ENCODE measurements around the gene MYO7A. TPM values are rescaled to one million over a fixed set of nuclear protein-coding genes. Genes with fewer than 3 reads are reported as not detected.
A peak's percentile ranks its signal among the peaks of the same experiment; 100 is the strongest.

Gene MYO7A
- total and polyA plus RNA-seq, 3 experiments from 2014 or later: 0.06 to 0.31 (median 0.20) TPM

- ChIA-PET CTCF (no interaction called here), POLR2A (no interaction called here)
- H3K36me3 Mint-ChIP-seq: no peaks in the 10 kb centered on the region
- H3K4me1 ChIP-seq (ENCODE audit: insufficient read depth, low read length): no peaks in the 10 kb centered on the region
- no peaks in the 10 kb centered on the region for H3K27me3 ChIP-seq (ENCODE audit: insufficient read depth, low read length, poor library complexity, severe bottlenecking)
- no peaks in the 10 kb centered on the region for H3K9me3 Mint-ChIP-seq
- no peaks in the 10 kb centered on the region for H3K36me3 ChIP-seq (ENCODE audit: insufficient read depth, low read length)
- no peak for DNase-seq
- no peak overlapping the region for H3K4me3 ChIP-seq (ENCODE audit: low read length)
- H3K27ac Mint-ChIP-seq: no peak overlapping the region
- H3K4me1 Mint-ChIP-seq: no peaks in the 10 kb centered on the region
- peaks cover 0 to 2% of the 10 kb centered on the region in 2 donors for H3K27me3 Mint-ChIP-seq
- no peaks in the 10 kb centered on the region for H3K9me3 ChIP-seq (ENCODE audit: low read length)
- H3K4me3 Mint-ChIP-seq: no peak overlapping the region
- no peak overlapping the region for H3K27ac ChIP-seq (ENCODE audit: low read depth, low read length)
These were observed 39.1 kb downstream of the MYO7A start for GRCh38 chr11:77167111-77167626.

GRCh38 chr11:77167791-77168190 is 39.7 kb downstream of the MYO7A start:
- ChIA-PET POLR2A (no interaction called here), CTCF (no interaction called here)
- H3K36me3 ChIP-seq (ENCODE audit: insufficient read depth, low read length): no peaks in the 10 kb centered on the region
- no peaks in the 10 kb centered on the region for H3K9me3 ChIP-seq (ENCODE audit: low read length)
- Mint-ChIP-seq H3K9me3 (no peaks in the 10 kb centered on the region), H3K27me3 (peaks cover 0 to 2% of the 10 kb centered on the region in 2 donors), H3K4me3 (peak overlapping the region in 1 of 7 donors; percentile 30), H3K4me1 (no peaks in the 10 kb centered on the region), H3K27ac (peak overlapping the region in 1 of 8 donors; percentile 90), H3K36me3 (no peaks in the 10 kb centered on the region)
- H3K4me3 ChIP-seq (ENCODE audit: low read length): no peak overlapping the region
- no peak overlapping the region for H3K27ac ChIP-seq (ENCODE audit: low read depth, low read length)
- no peak for DNase-seq
- no peaks in the 10 kb centered on the region for H3K4me1 ChIP-seq (ENCODE audit: insufficient read depth, low read length)
- no peaks in the 10 kb centered on the region for H3K27me3 ChIP-seq (ENCODE audit: insufficient read depth, low read length, poor library complexity, severe bottlenecking)

DNA sequence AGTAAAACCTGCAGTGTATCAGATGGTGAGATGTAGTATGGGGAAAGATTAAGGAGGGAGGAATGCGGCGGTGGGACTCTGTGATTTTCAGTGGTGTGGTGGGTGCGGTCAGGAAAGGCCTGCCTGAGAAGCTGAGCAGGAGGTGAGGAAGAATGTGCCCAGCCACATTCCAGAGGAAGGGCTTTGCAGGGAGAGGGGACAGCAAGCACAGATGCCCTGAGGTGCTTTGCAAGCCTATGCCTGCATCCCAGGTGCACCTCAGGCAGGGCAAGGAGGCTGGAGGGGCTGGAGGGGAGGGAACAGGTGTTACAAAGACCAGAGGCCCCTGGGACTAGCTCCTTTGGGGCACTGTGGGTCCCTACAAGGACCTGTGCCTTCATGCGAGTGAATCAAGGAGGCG is 42.1 kb downstream of the MYO7A start:
- POLR2A ChIA-PET: no interaction called here
- H3K9me3 ChIP-seq (ENCODE audit: low read length): no peaks in the 10 kb centered on the region

DNA sequence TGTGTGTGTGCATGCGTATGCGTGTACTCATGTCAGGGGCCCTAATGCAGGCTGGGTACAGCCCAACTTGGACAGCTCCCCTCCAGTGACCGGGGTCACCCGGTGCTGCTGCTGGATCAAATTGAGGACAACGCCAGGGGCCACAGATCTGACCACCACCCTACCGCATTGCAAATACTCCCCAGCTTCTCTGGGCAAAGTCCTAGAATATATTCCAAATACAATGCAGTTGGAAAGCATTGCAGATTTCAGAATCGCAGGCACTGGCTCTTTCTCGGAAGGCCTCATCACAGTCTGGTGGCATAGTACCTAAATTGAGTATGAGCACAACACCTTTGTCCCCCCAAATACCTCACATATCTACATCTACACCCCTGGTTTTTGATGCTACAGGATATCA is 43.2 kb downstream of the MYO7A start:
- H3K36me3 Mint-ChIP-seq: no peaks in the 10 kb centered on the region
- Histone ChIP-seq H3K27me3 (ENCODE audit: insufficient read depth, low read length, poor library complexity, severe bottlenecking) (no peaks in the 10 kb centered on the region), H3K9me3 (ENCODE audit: low read length) (no peaks in the 10 kb centered on the region), H3K36me3 (ENCODE audit: insufficient read depth, low read length) (no peaks in the 10 kb centered on the region), H3K4me3 (ENCODE audit: low read length) (no peak overlapping the region), H3K27ac (ENCODE audit: low read depth, low read length) (no peak overlapping the region), H3K4me1 (ENCODE audit: insufficient read depth, low read length) (no peaks in the 10 kb centered on the region)
- no peaks in the 10 kb centered on the region for H3K4me1 Mint-ChIP-seq
- peaks cover 0 to 2% of the 10 kb centered on the region in 2 donors for H3K27me3 Mint-ChIP-seq
- no peak for DNase-seq
- POLR2A ChIA-PET: no interaction called here
- CTCF ChIA-PET: no interaction called here
- no peak overlapping the region for H3K4me3 Mint-ChIP-seq
- H3K27ac Mint-ChIP-seq: no peak overlapping the region
- H3K9me3 Mint-ChIP-seq: no peaks in the 10 kb centered on the region

More for the DNA sequence above, 42.1 kb downstream of the MYO7A start:
- H3K4me3 Mint-ChIP-seq: no peak overlapping the region
- H3K27me3 ChIP-seq (ENCODE audit: insufficient read depth, low read length, poor library complexity, severe bottlenecking): no peaks in the 10 kb centered on the region
- H3K27me3 Mint-ChIP-seq: peaks cover 0 to 2% of the 10 kb centered on the region in 2 donors
- H3K27ac Mint-ChIP-seq: no peak overlapping the region
- H3K9me3 Mint-ChIP-seq: no peaks in the 10 kb centered on the region
- no peaks in the 10 kb centered on the region for H3K4me1 ChIP-seq (ENCODE audit: insufficient read depth, low read length)
- H3K4me3 ChIP-seq (ENCODE audit: low read length): no peak overlapping the region
- no peaks in the 10 kb centered on the region for H3K4me1 Mint-ChIP-seq
- no peak overlapping the region for H3K27ac ChIP-seq (ENCODE audit: low read depth, low read length)
- H3K36me3 Mint-ChIP-seq: no peaks in the 10 kb centered on the region
- H3K36me3 ChIP-seq (ENCODE audit: insufficient read depth, low read length): no peaks in the 10 kb centered on the region
- no peak for DNase-seq
- CTCF ChIA-PET: no interaction called here

DNA sequence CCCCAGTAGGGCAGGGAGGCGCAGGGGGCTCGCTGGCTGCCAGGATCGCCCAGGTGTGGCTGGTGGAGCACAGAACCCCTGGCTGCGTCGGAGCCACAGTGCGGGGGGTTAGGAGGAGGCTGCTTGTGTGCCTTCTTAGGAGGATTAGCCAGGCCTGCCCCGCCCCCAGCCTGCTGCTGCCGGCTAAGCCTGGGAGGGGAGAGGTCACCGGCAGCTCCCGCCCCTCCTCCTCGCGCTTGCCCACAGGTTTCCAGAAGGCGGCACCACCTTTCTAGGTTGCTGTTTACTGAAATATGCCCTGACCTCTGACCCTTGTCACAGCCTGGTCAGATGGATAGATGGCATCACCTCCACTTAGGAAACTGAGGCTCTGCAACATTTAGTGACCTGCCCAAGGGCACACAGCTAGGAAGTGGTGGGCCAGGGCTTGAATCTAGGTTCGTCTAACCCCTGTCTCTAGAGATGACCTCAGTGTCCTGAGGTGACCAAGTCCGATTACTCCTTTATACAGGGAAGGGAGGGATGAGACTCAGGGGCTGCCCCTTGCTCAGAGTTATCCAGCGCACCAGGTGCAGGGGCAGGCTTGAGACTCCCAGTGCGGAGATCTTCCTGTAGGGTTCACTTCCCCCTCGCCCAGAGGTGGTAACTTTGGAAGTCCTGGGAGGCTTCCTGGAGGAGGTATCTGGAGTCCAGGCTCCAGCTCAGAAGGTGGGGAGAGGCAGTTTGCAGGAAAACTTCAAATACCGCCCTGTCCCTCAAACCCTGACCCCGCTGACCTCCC is 44.0 kb downstream of the MYO7A start:
- no peak for DNase-seq
- POLR2A ChIA-PET: no interaction called here
- H3K9me3 ChIP-seq (ENCODE audit: low read length): no peaks in the 10 kb centered on the region
- Mint-ChIP-seq H3K36me3 (no peaks in the 10 kb centered on the region), H3K9me3 (no peaks in the 10 kb centered on the region), H3K27me3 (peaks cover 0 to 2% of the 10 kb centered on the region in 2 donors), H3K4me3 (no peak overlapping the region), H3K4me1 (no peaks in the 10 kb centered on the region), H3K27ac (no peak overlapping the region)
- H3K4me1 ChIP-seq (ENCODE audit: insufficient read depth, low read length): no peaks in the 10 kb centered on the region
- CTCF ChIA-PET: no interaction called here
- H3K27me3 ChIP-seq (ENCODE audit: insufficient read depth, low read length, poor library complexity, severe bottlenecking): no peaks in the 10 kb centered on the region
- no peak overlapping the region for H3K4me3 ChIP-seq (ENCODE audit: low read length)
- no peak overlapping the region for H3K27ac ChIP-seq (ENCODE audit: low read depth, low read length)
- no peaks in the 10 kb centered on the region for H3K36me3 ChIP-seq (ENCODE audit: insufficient read depth, low read length)

GRCh38 chr11:77172666-77172982 is 44.6 kb downstream of the MYO7A start:
- CTCF ChIA-PET: no interaction called here

GRCh38 chr11:77173494-77173893 is 45.4 kb downstream of the MYO7A start:
- H3K27me3 Mint-ChIP-seq: peaks cover 0 to 2% of the 10 kb centered on the region in 2 donors
- no peak for DNase-seq
- no peaks in the 10 kb centered on the region for H3K4me1 Mint-ChIP-seq
- Histone ChIP-seq H3K4me3 (ENCODE audit: low read length) (no peak overlapping the region), H3K36me3 (ENCODE audit: insufficient read depth, low read length) (no peaks in the 10 kb centered on the region), H3K27me3 (ENCODE audit: insufficient read depth, low read length, poor library complexity, severe bottlenecking) (no peaks in the 10 kb centered on the region), H3K4me1 (ENCODE audit: insufficient read depth, low read length) (no peaks in the 10 kb centered on the region), H3K27ac (ENCODE audit: low read depth, low read length) (no peak overlapping the region), H3K9me3 (ENCODE audit: low read length) (no peaks in the 10 kb centered on the region)
- ChIA-PET POLR2A (no interaction called here), CTCF (no interaction called here)
- no peak overlapping the region for H3K27ac Mint-ChIP-seq
- H3K4me3 Mint-ChIP-seq: no peak overlapping the region
- no peaks in the 10 kb centered on the region for H3K9me3 Mint-ChIP-seq
- no peaks in the 10 kb centered on the region for H3K36me3 Mint-ChIP-seq

More at GRCh38 chr11:77172666-77172982, 44.6 kb downstream of the MYO7A start:
- no peaks in the 10 kb centered on the region for H3K4me1 Mint-ChIP-seq
- POLR2A ChIA-PET: no interaction called here
- Histone ChIP-seq H3K4me1 (ENCODE audit: insufficient read depth, low read length) (no peaks in the 10 kb centered on the region), H3K27ac (ENCODE audit: low read depth, low read length) (no peak overlapping the region), H3K27me3 (ENCODE audit: insufficient read depth, low read length, poor library complexity, severe bottlenecking) (no peaks in the 10 kb centered on the region), H3K4me3 (ENCODE audit: low read length) (no peak overlapping the region), H3K36me3 (ENCODE audit: insufficient read depth, low read length) (no peaks in the 10 kb centered on the region), H3K9me3 (ENCODE audit: low read length) (no peaks in the 10 kb centered on the region)
- H3K27me3 Mint-ChIP-seq: peaks cover 0 to 2% of the 10 kb centered on the region in 2 donors
- no peaks in the 10 kb centered on the region for H3K36me3 Mint-ChIP-seq
- H3K9me3 Mint-ChIP-seq: no peaks in the 10 kb centered on the region
- no peak overlapping the region for H3K27ac Mint-ChIP-seq
- no peak overlapping the region for H3K4me3 Mint-ChIP-seq
- DNase-seq: no peak

DNA sequence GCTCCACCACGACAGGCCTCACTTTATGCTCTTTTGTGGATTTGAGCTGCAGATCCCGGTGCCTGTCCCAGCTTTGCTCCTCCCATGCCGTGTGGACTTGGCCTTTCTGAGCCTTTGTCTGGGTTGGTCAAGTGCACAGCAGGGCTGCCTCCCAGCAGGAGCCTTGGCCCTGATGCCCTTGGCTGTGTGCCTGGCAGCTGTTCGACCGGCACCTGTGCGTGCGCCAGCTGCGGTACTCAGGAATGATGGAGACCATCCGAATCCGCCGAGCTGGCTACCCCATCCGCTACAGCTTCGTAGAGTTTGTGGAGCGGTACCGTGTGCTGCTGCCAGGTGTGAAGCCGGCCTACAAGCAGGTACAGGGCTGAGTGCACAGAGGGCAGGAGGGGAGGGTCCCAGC is 46.5 kb downstream of the MYO7A start:
- H3K9me3 ChIP-seq (ENCODE audit: low read length): no peaks in the 10 kb centered on the region
- ChIA-PET CTCF (interaction anchor here (1.0 kb wide), 1 partner anchor 15 kb away, joined by 3 read pairs; no protein-coding TSS in a partner anchor), POLR2A (interaction anchor here (0.5 kb wide), 1 partner anchor 459 kb away, joined by 3 read pairs; no protein-coding TSS in a partner anchor)
- Mint-ChIP-seq H3K4me3 (no peak overlapping the region), H3K9me3 (no peaks in the 10 kb centered on the region), H3K27me3 (no peaks in the 10 kb centered on the region), H3K4me1 (no peaks in the 10 kb centered on the region), H3K36me3 (no peaks in the 10 kb centered on the region), H3K27ac (no peak overlapping the region)
- DNase-seq: no peak
- no peak overlapping the region for H3K27ac ChIP-seq (ENCODE audit: low read depth, low read length)
- H3K4me1 ChIP-seq (ENCODE audit: insufficient read depth, low read length): no peaks in the 10 kb centered on the region
- no peak overlapping the region for H3K4me3 ChIP-seq (ENCODE audit: low read length)
- no peaks in the 10 kb centered on the region for H3K27me3 ChIP-seq (ENCODE audit: insufficient read depth, low read length, poor library complexity, severe bottlenecking)
- no peaks in the 10 kb centered on the region for H3K36me3 ChIP-seq (ENCODE audit: insufficient read depth, low read length)

All from CD8-positive, alpha-beta memory T cell (primary cell).